Mucosa of stomach (tissue), 1 donor: ENCODE measurements around the gene IGF2BP2.
"Not testable (repeated sequence)": the region's sequence is repeated elsewhere in the genome, so short reads cannot be mapped to it uniquely, and the experiment has no call there.

Experiments used
- H3K27me3 ChIP-seq: one replicate; pipeline ENCODE4 v1.7.0; 2013; ENCODE audit warnings: mild to moderate bottlenecking, low read length; ENCODE audit not compliant: control insufficient read depth, insufficient read depth
- H3K36me3 ChIP-seq: one replicate; pipeline ENCODE4 v1.7.0; 2013; ENCODE audit warnings: low read length; ENCODE audit not compliant: control insufficient read depth, insufficient read depth
- H3K4me1 ChIP-seq: one replicate; pipeline ENCODE4 v1.7.0; 2013; ENCODE audit warnings: mild to moderate bottlenecking, low read length; ENCODE audit not compliant: control insufficient read depth, insufficient read depth
- H3K4me3 ChIP-seq: one replicate; pipeline ENCODE4 v1.7.0; 2013; ENCODE audit warnings: low read length
- H3K9ac ChIP-seq: one replicate; pipeline ENCODE4 v1.7.0; 2013; ENCODE audit warnings: mild to moderate bottlenecking, low read length, moderate library complexity
- H3K9me3 ChIP-seq: one replicate; pipeline ENCODE4 v1.7.0; 2013; ENCODE audit warnings: mild to moderate bottlenecking, low read length, moderate library complexity; ENCODE audit not compliant: control insufficient read depth
- donor health status: Pancreatic carcinoma.

Gene IGF2BP2

DNA sequence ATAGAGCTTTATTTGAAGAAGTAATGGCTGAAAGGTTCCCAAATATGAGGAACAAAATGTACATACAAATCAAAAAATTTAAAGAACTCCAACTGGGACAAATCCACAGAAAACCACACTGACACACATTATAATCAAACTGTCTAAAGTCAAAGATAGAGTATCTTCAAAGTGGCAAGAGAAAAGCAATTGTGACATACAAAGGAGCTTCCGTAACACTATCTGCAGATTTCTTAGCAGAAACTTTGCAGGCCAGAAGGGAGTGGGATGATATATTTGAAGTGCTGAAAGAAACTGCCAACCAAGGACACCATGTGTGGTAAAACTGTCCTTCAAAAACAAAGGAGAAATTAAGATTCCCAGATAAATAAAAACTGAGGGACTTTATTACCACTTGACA, 146.8 kb downstream of the IGF2BP2 start:
- Histone ChIP-seq H3K4me3 (no peak overlapping the region), H3K9ac (no peak overlapping the region), H3K36me3 (no peaks in the 10 kb centered on the region), H3K9me3 (no peaks in the 10 kb centered on the region), H3K4me1 (no peaks in the 10 kb centered on the region), H3K27me3 (no peaks in the 10 kb centered on the region)

DNA sequence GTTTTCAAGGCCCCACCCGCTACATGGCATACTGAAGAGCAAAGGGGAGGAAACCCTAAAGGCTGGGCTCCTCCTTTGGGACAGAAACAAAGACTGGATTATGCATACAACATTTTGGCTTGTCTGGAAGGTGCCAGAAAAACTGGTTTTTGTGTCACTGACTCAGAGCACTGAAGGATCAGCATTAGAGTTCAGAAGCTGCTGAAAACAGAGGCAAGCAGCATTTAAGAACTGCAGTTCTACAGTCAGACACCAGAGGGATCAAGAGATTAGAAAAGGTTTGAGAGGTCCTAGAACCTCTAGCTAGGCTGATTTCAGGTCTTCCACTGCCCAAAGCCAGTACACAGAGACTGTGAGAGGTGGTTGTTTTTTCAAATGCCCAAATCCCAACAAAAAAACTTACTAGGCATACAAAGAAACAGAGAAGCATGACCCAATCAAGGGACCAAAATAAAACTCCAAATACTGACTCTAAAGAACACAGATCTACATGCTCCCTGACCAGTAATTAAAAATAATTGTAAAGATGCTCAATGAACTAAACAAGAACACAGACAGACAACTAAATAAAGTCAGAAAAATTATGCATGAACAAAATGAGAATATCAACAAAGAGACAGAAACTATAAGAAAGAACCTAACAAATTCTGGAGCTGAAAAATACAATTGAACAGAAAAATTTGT, 147.6 kb downstream of the IGF2BP2 start:
- Histone ChIP-seq H3K27me3 (no peaks in the 10 kb centered on the region), H3K9me3 (no peaks in the 10 kb centered on the region)

DNA sequence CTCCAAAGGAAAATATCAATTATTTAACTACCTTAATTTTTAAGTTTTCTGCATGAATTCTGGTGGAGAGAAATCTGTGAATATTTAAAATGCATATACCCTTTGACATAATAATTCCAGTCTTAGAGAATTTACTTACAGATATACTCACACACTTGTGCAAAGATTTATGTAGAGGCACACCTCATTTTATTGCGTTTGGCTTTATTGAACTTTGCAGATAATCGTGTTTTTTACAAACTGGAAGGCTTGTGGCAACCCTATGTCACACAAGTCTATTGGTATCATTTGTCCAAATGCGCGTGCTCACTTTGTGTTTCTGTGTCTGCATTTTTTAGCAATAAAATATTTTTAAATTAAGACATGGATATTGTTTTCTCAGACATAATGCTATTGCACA, 157.3 kb downstream of the IGF2BP2 start:
- H3K9ac ChIP-seq, result no peak overlapping the region
- no peaks in the 10 kb centered on the region for H3K27me3 ChIP-seq
- H3K36me3 ChIP-seq, result no peaks in the 10 kb centered on the region
- H3K4me1 ChIP-seq, result no peaks in the 10 kb centered on the region
- no peak overlapping the region for H3K4me3 ChIP-seq
- H3K9me3 ChIP-seq, result no peaks in the 10 kb centered on the region

More for the DNA sequence above, 147.6 kb downstream of the IGF2BP2 start:
- no peaks in the 10 kb centered on the region for H3K4me1 ChIP-seq
- H3K4me3 ChIP-seq, result no peak overlapping the region
- no peak overlapping the region for H3K9ac ChIP-seq
- no peaks in the 10 kb centered on the region for H3K36me3 ChIP-seq

DNA sequence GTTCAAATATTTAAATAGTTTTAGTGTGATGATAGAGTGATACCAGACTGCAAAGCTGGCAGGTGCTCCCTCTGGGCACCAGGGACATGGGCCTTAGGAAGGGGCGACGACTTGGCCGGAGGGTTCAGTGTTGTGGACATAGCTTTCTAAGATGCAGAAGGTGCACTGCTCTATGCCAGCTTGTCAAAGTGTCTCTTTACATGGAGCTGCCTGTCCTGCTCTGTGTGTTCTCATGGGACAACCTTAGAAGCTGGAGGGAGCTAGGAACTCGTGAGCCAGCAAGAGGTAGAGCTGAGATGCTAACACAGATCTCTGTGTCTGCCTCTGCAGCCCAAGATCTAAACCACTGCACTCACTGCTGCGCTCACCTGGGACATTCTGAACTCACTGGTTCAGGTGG, 160.9 kb downstream of the IGF2BP2 start:
- H3K36me3 ChIP-seq, result no peaks in the 10 kb centered on the region
- no peak overlapping the region for H3K4me3 ChIP-seq
- no peak overlapping the region for H3K9ac ChIP-seq
- H3K4me1 ChIP-seq, result peaks cover 8% of the 10 kb centered on the region
- H3K27me3 ChIP-seq, result no peaks in the 10 kb centered on the region
- no peaks in the 10 kb centered on the region for H3K9me3 ChIP-seq

DNA sequence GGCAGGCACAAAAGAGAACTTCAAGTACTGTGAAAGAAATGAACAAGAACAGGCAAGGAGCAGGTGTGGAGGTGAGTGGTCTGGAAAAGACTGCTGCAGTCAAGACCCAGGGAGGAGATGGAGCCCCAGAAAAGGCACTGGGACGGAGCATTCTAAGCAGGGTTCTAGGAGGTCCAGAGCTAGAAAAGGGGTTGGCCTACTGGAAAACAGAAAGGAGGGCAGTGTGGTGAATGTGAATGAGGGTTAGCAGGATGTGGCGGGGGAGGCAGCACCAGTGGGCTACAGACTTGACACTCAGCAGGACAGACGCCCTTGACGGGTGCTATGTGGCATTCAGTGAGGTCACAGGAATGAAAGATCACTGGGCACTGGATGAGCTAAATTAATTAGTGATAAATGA, 163.1 kb downstream of the IGF2BP2 start:
- Histone ChIP-seq H3K36me3 (no peaks in the 10 kb centered on the region), H3K9me3 (no peaks in the 10 kb centered on the region), H3K9ac (no peak overlapping the region), H3K4me3 (no peak overlapping the region), H3K4me1 (peaks cover 8% of the 10 kb centered on the region), H3K27me3 (no peaks in the 10 kb centered on the region)

DNA sequence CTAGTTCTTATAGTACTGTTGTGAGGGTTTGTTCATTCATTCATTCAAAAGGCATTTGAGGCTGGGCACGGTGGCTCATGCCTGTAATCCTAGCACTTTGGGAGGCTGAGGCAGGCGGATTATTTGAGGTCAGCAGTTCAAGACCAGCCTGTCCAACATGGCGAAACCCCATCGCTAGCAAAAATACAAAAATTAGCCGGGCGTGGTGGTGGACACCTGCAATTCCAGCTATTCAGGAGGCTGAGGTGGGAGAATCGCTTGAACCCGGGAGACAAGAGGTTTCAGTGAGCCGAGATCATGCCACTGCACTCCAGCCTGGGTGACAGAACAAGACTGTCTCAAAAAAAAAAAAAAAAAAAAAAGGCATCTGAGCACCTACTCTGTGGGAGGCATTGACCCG, 163.5 kb downstream of the IGF2BP2 start:
- H3K36me3 ChIP-seq, H3K4me1 ChIP-seq, H3K9me3 ChIP-seq, H3K9ac ChIP-seq, H3K27me3 ChIP-seq, H3K4me3 ChIP-seq: not testable (repeated sequence)

DNA sequence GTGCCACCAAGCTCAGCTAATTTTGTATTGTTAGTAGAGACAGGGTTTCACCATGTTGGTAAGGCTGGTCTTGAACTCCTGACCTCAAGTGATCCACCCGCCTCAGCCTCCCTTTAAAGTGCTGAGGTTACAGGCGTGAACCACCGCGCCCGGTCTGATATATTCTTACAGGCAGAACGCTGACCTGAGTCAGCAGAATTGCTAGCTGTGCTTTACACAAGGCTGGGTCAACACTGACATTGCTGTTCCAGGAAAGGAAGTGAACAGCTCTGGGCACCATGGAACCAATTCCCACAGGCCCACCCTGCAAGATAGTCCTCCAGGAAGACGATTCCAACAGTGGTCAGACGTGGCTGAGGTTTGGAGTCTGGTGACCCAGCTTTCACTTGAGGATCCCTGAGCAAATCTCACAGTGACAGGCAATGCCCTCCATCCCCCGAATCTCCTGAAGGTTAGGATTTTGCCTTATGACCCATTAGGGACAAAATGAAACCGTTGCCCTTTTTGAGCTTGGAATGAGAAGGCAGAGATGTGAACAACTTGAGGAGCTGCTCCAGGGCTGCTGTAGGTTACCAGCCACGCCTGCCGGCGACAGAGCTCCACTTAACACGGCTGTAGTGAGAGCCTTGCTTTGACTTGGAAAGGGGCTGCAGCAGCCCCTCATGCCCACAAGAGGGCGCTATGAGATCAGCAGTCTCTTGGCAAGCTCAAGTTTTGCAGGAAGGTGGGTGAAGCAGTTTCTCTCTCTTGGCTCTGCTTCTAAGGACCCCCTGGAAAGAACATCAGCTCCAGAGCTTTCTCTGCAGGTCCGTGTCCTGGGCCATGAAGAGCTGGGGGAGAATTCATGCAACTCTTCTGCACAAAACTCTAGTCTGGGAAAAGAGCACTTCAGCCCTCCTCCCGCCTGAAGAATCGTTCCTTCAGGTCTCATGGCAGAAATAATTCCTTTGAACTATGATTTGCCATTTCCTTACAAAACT, 164.6 kb downstream of the IGF2BP2 start:
- H3K4me1 ChIP-seq, result peaks cover 8% of the 10 kb centered on the region

DNA sequence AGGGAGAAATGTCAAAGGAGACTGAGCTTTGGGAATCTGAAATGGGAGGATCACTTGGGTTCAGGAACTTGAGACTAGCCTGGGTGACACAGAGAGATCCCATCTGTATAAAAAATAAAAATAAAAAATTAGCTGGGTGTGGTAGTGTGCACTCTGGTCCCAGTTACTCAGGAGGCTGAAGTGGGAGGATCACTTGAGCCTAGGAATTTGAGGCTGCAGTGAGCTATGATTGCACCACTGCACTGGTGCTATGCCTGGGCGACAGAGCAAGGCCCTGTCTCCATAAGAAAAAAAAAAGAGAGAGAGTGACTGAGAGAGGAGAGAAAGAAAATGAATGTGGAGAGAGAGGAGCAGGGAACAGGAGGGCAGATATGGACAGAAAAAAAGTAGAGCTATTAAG, 165.9 kb downstream of the IGF2BP2 start:
- H3K4me3 ChIP-seq, result no peak overlapping the region
- no peak overlapping the region for H3K9ac ChIP-seq
- no peaks in the 10 kb centered on the region for H3K27me3 ChIP-seq
- H3K36me3 ChIP-seq, result no peaks in the 10 kb centered on the region
- peaks cover 8% of the 10 kb centered on the region for H3K4me1 ChIP-seq
- H3K9me3 ChIP-seq, result no peaks in the 10 kb centered on the region

More for the DNA sequence above, 164.6 kb downstream of the IGF2BP2 start:
- no peaks in the 10 kb centered on the region for H3K9me3 ChIP-seq
- no peak overlapping the region for H3K9ac ChIP-seq
- no peaks in the 10 kb centered on the region for H3K27me3 ChIP-seq
- H3K4me3 ChIP-seq, result no peak overlapping the region
- H3K36me3 ChIP-seq, result no peaks in the 10 kb centered on the region

DNA sequence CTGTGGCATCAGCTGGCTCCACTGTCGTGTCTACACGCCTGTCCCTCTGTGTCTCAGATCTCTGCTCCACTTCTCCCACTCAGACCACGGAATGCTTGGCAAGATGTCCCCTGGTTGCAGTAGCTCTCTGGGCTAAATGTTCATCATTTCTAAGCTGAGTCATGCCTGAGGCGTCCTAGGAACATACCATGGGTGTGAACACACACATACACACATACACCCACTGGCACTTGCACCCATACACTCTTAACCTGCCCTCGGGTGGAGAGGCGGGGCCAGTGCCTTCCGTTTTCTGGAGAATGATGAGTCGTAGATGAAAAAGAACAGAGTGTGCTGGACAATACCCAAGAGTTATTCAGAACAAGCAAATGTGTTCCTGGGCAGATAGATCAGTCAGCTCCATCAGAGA, 166.3 kb downstream of the IGF2BP2 start:
- H3K4me3 ChIP-seq, result no peak overlapping the region

DNA sequence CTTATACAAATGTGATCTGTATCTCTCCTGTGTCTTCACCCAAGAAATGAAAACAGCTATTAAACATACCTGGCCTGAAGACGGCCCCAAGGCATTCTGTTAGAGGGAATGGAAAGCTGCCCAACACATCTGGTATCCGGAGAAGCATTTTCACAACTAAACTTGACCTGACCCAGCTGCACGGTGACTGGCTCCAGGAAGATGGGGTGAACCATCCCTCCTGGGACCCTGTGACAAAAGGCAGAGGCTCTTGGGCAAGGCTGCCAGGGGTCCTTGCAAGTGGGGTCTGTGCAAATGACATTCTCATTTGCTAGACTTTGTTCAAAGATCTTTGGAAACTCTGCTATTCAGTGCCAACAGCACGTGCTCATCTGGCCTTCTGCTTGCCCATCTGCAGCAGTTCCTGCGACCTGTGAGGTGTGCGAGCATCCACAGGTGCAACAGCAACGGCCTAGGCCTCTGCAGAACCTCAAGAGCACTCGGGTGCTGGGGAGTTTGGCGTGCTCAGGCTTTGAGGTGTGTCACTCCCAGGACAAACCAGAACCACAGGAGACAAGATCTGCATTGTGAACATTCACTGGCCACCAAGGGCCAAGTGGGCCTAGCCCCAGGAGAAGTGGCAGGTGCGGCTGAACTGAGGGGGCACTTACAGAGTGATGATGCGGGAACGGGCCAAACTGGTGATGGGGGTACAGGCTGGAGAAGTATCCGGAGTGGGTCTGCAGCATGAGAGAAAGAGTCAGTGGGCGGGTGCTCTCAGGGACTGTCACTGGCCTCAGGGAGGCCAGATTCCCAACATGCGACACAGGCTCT, 166.9 kb downstream of the IGF2BP2 start:
- Histone ChIP-seq H3K4me3 (no peak overlapping the region), H3K9me3 (no peaks in the 10 kb centered on the region), H3K9ac (no peak overlapping the region), H3K4me1 (peaks cover 8% of the 10 kb centered on the region), H3K27me3 (no peaks in the 10 kb centered on the region), H3K36me3 (no peaks in the 10 kb centered on the region)

More for the DNA sequence above, 166.3 kb downstream of the IGF2BP2 start:
- Histone ChIP-seq H3K36me3 (no peaks in the 10 kb centered on the region), H3K4me1 (peaks cover 8% of the 10 kb centered on the region), H3K9me3 (no peaks in the 10 kb centered on the region), H3K9ac (no peak overlapping the region), H3K27me3 (no peaks in the 10 kb centered on the region)

DNA sequence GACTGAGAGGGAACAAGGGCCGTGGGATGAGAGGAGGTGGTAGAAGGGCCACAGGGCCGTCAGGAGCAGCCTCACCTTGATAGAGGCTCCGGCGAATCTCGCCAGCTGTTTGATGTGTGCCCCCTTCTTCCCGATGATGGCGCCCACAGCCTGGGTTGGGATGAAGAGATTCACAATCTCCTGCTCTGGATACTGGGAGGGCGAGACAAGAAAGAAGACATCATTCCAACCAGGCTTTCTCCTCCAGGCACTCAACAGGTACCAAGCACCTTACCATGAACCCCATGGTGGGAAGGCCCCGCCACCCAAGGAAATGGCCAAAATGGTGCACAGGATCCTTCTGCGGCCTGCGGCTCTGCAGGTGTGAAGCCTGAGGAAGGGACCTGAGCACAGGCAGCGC, 167.6 kb downstream of the IGF2BP2 start:
- no peaks in the 10 kb centered on the region for H3K36me3 ChIP-seq
- no peaks in the 10 kb centered on the region for H3K9me3 ChIP-seq
- H3K4me1 ChIP-seq, result peaks cover 8% of the 10 kb centered on the region
- no peak overlapping the region for H3K4me3 ChIP-seq
- H3K9ac ChIP-seq, result no peak overlapping the region
- H3K27me3 ChIP-seq, result no peaks in the 10 kb centered on the region
